Kidney (tissue), 14 donors: ENCODE results near the gene COL6A2. TPM values are rescaled to one million over a fixed set of nuclear protein-coding genes. Genes with fewer than 3 reads are reported as not detected.

Experiments used
- DNase-seq, 5 donors: peaks; one replicate each; pipeline ENCODE4 v3.0.0-alpha.2; 2013 to 2020
- FAIRE-seq: peaks from 2 replicates; lab custom pipeline; 2012; peaks lifted over from hg19 to GRCh38; lab: Jason Lieb, UNC
- H3K27ac ChIP-seq, 2 donors: one replicate each; pipeline ENCODE4 v1.7.0; 2013; ENCODE audit warnings: low read depth in 2 of 2, low read length in 2 of 2, inconsistent platforms in 1 of 2
- H3K27me3 ChIP-seq: one replicate; pipeline ENCODE4 v1.7.1; 2013; ENCODE audit warnings: low read length, inconsistent platforms; ENCODE audit not compliant: control insufficient read depth, insufficient read depth
- H3K36me3 ChIP-seq, 3 donors: one replicate each; pipeline versions ENCODE4 v1.7.0 to v1.7.1; 2013; ENCODE audit warnings: low read length in 3 of 3, control low read depth in 1 of 3, inconsistent platforms in 1 of 3; ENCODE audit not compliant: insufficient read depth in 3 of 3, control insufficient read depth in 2 of 3
- H3K4me1 ChIP-seq, 3 donors: one replicate each; pipeline versions ENCODE4 v1.7.0 to v1.7.1; 2013; ENCODE audit warnings: low read length in 3 of 3, inconsistent platforms in 1 of 3, low read depth in 1 of 3; ENCODE audit not compliant: control insufficient read depth in 2 of 3, insufficient read depth in 2 of 3
- H3K4me3 ChIP-seq, 3 donors: one replicate each; pipeline versions ENCODE4 v1.7.0 to v1.8.1; 2013; ENCODE audit warnings: low read length in 3 of 3, control low read depth in 1 of 3, inconsistent platforms in 1 of 3
- H3K9ac ChIP-seq, 3 donors: one replicate each; pipeline versions ENCODE4 v1.7.0 to v1.7.1; 2013; ENCODE audit warnings: low read length in 3 of 3, control low read depth in 1 of 3, inconsistent platforms in 1 of 3
- H3K9me3 ChIP-seq, 3 donors: one replicate each; pipeline versions ENCODE4 v1.7.0 to v1.7.1; 2013; ENCODE audit warnings: low read length in 3 of 3, control low read depth in 1 of 3, inconsistent platforms in 1 of 3; ENCODE audit not compliant: control insufficient read depth in 2 of 3, insufficient read depth in 1 of 3
- intact Hi-C: fragments of 100-400 bp; cut with DNase I; formaldehyde crosslinking; loops from one replicate; pipeline ENCODE4 v1.11.1; 2022
- polyA plus RNA-seq: library from polyadenylated mRNA; stranded (reverse); fragments of 350-450 nt; fragmentation: Illumina TruSeq; extraction: RNeasy Lipid Tissue Mini Kit (QIAGEN cat#74804); gene quantifications from one replicate; pipeline ENCODE4 v1.2.3, GENCODE V29; 2014; ENCODE audit warnings: low read depth, low replicate concordance; ENCODE audit not compliant: insufficient read depth
- total RNA-seq: library from RNA; stranded (reverse); fragmentation: NEBNext Ultra II Directional; extraction: Animal tissue kit (Norgen Biotek cat#: 25700); gene quantifications from one replicate; pipeline ENCODE4 v1.2.1, GENCODE V29; 2021
- TF ChIP-seq, protein P1 (sequence below): IDR thresholded peaks from 3 replicates; pipeline ENCODE4 v1.5.1; 2012; ENCODE audit warnings: mild to moderate bottlenecking, moderate library complexity, borderline replicate concordance; ENCODE audit not compliant: insufficient read depth; ENCODE audit errors: extremely low read depth
- donor health status: control.
- donor health status: control.
- donor health status: control.
- donor health status: control.
- donor health status: control.
- donor health status: DM: yes; HTN: yes; CAD: no.
- donor health status: Normal renal cell carcinoma (clear cell type).

The COL6A2 gene
- total and polyA plus RNA-seq, 2 donors from 2014 or later, result 52.4 to 174 TPM

DNA sequence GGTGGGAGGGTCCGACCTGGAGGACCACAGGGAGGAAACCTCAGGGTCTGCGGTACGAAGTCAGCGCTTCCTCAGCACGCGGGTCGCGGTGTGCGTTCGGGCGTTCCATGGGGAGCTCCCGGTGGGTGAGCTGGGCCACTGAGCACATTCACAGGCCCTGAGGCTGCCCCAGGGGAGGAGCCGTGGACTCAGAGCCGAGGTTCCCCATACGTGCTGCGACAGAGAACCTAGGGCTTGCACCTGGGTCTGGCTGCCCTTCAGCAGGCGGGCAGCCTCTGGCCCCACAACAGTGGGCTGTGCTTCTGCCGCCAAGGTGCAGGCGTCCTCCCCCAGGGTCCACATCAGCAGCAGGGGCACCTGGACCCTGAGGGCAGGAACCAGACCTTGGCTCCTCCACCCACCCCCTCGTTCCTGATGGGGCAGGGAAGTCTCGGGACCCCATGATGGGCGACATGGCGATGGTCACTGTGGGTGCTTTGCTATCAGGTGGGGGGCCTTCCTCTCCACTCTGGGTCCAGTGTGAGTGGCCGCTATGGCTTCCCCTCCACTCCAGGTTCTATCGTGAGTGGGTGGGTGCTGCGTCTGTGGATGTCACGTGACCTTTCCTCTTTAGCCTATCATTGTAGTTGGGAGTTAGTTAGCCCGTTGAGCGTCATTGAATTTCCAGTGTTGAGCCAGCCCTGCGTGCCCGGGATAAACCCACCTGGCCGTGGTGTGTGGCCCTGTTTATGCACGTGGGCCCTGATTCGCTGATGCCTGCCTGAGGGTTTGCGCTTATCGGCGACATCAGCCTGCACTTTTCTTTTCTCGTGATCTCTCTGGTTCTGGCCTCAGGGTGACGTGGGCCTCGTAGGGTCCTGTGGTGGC is 29.6 kb downstream of the COL6A2 start:
- no peaks in the 10 kb centered on the region for H3K9me3 ChIP-seq
- H3K36me3 ChIP-seq, result no peaks in the 10 kb centered on the region
- peak in 2 of 5 donors; percentile 59 to 64 for DNase-seq
- H3K4me1 ChIP-seq, result no peaks in the 10 kb centered on the region
- intact Hi-C loops, result no loop called here
- TF ChIP-seq, protein P1, sequence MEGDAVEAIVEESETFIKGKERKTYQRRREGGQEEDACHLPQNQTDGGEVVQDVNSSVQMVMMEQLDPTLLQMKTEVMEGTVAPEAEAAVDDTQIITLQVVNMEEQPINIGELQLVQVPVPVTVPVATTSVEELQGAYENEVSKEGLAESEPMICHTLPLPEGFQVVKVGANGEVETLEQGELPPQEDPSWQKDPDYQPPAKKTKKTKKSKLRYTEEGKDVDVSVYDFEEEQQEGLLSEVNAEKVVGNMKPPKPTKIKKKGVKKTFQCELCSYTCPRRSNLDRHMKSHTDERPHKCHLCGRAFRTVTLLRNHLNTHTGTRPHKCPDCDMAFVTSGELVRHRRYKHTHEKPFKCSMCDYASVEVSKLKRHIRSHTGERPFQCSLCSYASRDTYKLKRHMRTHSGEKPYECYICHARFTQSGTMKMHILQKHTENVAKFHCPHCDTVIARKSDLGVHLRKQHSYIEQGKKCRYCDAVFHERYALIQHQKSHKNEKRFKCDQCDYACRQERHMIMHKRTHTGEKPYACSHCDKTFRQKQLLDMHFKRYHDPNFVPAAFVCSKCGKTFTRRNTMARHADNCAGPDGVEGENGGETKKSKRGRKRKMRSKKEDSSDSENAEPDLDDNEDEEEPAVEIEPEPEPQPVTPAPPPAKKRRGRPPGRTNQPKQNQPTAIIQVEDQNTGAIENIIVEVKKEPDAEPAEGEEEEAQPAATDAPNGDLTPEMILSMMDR, result no peak
- no peak overlapping the region for H3K4me3 ChIP-seq
- no peak for FAIRE-seq
- H3K9ac ChIP-seq, result no peak overlapping the region
- no peak overlapping the region for H3K27ac ChIP-seq
- no peaks in the 10 kb centered on the region for H3K27me3 ChIP-seq

DNA sequence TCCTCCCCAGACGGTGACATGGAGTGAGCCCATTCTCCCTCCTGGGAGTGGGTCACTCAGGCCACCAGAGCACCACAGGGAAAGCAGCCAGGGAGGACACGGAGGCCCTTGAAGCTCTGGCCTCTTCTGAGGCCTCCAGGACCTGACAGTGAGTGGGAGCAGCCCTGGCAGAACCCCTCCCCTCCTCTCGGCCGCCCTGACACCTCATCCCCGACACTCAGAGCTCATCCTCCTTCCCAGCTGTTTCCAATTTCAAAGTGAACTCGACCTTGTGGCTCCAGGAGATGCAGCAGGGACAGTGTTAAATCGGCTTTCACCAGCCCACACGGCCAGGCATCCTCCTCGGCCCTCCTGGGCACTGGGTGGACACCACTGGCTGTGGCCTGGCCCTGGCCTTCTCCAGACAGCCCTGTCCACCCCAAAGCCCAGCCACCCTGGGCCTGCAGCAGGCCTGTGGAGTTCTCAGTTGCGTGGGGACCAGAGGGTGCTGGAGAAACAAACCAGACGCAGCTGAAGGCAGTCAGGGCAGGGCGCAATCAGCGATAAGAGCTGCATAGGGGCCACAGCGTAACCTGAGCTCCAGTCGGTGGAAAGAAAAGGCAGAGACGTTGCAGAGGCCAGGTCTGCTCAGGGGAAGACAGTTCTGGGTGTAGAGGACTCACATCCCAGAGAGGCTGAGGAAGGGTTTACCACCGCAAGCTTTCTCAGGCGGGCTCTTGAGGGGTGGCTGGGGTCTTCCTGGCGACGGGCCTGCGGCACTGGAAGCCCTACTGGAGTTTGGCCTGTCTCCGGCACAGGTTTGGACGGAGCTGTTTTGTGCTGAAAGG is 30.4 kb downstream of the COL6A2 start:
- Histone ChIP-seq H3K4me3 (no peak overlapping the region), H3K9me3 (no peaks in the 10 kb centered on the region), H3K36me3 (no peaks in the 10 kb centered on the region), H3K4me1 (no peaks in the 10 kb centered on the region), H3K9ac (no peak overlapping the region), H3K27ac (no peak overlapping the region), H3K27me3 (no peaks in the 10 kb centered on the region)
- intact Hi-C loops, result no loop called here
- no peak for FAIRE-seq
- peak; percentile 43 to 77 (median 76) for DNase-seq
- TF ChIP-seq, protein P1, result no peak

GRCh38 chr21:46128933-46129571 is 31.1 kb downstream of the COL6A2 start:
- peak in 2 of 5 donors; percentile 53 to 73 for DNase-seq
- Histone ChIP-seq H3K27me3 (no peaks in the 10 kb centered on the region), H3K4me3 (no peak overlapping the region), H3K27ac (no peak overlapping the region), H3K9me3 (no peaks in the 10 kb centered on the region), H3K9ac (no peak overlapping the region), H3K36me3 (no peaks in the 10 kb centered on the region), H3K4me1 (no peaks in the 10 kb centered on the region)
- FAIRE-seq, result no peak
- TF ChIP-seq, protein P1, result no peak
- intact Hi-C loops, result no loop called here
